Mucosa of gallbladder (tissue), 1 donor: ENCODE results near the gene APOA4. TPM values are rescaled to one million over a fixed set of nuclear protein-coding genes. Genes with fewer than 3 reads are reported as not detected.
"Not testable (repeated sequence)": the region's sequence is repeated elsewhere in the genome, so short reads cannot be mapped to it uniquely, and the experiment has no call there.

ENCODE experiments used
- DNase-seq: peaks from one replicate; pipeline ENCODE4 v3.0.0-alpha.2; 2020; ENCODE audit warnings: low spot score
- total RNA-seq: library from RNA; stranded (reverse); gene quantifications from one replicate; pipeline ENCODE4 v1.2.1, GENCODE V29; 2021
- donor health status: DM: no; HTN: no; CAD: no.

APOA4 gene
- total RNA-seq, 1 donor from 2014 or later = not detected

DNA sequence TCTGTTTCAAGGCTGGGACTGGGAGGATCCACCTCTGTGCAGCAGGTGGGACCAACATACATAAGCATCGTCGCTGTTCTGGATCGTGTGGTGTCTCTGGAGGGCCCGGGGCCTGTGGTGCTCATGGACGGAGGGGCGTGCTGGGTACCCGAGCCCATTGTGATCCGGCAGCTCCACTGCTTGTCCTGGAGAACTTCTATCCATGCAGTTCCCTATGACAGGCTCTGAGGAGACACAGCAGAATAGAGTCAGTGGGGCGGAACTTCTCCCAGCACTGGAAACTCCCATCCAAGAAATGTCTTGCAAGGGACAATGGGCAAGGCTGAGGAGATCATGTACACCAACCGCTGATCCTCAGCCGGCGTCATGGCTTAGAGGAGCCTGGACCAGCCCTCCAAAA, 26.0 kb upstream of the APOA4 start:
- no peak for DNase-seq

DNA sequence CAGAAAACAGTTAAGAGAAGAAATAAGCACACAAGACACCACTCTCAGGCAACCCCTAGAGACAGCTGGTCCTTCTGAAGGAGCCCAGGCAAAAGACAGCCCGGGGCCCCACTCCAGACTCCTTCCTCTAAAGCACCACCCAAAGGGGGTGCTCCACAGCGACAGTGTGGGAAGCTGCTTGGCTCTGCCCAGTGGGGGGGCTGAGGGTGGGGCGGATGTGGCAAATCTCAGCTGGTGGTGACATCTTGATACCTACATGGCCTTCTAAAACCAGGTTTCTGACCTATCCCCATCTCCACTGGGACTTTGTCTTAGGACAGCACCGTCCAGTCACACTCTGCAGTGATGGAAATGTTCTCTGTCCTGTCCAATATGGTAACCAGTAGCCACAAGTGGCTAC, 24.5 kb upstream of the APOA4 start:
- no peak for DNase-seq

DNA sequence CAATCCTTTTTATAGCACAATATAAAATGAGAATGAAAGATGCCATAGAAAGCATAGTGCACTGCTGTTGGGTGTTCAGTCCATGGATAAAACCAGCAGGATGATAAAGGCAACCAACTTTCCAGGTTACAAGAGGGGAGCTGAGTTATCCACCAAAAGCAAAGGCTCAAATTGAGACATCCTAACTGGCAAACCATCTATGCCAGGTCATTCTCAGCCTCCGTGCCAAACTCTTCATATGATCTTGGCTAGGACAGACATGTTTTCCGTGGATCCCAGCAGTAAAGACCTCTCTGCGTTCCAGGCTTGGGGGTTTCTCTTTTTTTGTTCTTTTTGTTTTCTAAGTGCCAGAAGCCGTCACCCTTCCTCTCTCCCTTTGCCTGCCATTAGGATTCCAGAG, 21.6 kb upstream of the APOA4 start:
- DNase-seq = no peak

DNA sequence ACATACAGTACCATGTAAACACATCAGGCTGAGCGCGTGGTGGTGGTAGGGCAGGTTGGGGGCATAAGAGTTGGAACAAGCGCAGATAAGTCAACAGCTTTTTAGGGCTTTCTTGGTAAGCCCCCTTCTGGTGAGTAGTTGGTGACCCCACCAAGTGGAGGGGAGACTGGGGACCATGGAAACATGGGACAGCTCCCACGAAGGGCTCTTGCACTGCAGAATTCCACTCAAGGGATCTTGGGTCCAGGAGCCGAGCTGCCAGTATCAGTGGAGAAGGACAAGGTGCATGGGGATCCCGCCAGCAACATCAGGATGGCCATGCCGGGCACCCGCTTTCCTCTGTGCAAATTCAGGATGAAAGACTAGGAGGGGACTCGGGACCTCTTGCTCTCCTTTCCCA, 20.6 kb upstream of the APOA4 start:
- DNase-seq = no peak

DNA sequence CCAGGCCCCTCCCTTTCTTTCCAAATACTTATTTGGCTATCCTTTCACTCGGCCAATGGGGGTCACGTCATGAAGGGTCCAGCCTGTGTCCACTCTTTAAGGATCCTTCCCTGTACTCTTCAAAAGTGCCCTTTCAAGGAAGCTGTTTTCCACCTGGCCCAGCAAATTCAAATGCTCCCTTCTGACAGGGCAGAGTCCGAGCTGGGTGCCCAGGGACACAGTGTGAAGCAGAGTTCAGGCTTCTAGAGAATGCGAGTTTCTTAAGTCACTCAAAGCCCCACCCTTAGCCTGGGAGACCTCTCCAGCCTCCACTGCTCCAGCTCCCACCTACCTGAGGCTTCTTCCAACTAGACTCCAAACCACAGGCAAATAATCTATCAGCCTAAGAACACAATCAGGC, 19.8 kb upstream of the APOA4 start:
- DNase-seq = peak; percentile 77

DNA sequence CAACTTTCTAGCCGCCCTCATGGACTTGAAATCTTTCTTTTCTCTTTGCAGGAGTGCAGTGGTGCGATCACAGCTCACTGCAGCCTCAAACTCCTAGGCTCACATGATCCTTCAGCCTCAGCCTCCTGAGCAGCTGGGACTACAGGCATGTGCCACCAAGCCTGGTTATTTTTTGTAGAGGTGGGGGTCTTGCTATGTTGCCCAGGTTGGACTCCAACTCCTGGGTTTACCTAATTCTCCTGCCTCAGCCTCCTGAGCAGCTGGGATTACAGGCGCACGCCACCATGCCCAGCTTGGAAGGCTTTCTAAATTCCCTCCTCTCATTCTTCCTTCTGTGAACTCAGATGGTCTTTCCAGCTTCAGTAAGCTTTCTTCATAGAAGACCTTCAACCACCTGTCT, 19.0 kb upstream of the APOA4 start:
- no peak for DNase-seq

DNA sequence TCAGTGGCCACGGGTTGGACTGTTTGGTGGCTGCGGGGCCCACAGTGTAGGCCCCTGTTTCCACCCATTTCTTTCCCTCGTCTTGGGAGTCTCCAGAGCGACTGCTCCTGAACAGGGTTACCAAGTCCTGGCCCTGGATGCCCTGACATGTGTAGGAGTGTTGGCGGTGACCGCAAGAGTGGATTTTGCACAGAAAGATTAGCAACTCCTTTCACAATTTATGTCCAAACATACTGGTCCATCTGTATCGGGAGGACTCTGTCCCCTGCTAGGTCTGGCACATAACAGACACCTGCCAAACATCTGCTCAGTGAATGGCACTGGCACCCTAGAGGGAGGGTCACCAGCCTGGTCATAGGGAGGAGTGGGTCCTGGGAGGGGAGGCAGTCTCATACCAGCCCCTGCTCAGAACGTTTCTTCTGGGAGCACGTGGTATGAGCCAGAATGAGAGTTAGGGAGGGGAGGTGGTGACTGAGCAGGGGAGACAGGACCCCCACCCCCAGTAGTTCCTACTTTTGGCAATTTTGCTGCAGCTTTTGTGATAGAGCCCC, 17.7 kb upstream of the APOA4 start:
- DNase-seq = no peak

DNA sequence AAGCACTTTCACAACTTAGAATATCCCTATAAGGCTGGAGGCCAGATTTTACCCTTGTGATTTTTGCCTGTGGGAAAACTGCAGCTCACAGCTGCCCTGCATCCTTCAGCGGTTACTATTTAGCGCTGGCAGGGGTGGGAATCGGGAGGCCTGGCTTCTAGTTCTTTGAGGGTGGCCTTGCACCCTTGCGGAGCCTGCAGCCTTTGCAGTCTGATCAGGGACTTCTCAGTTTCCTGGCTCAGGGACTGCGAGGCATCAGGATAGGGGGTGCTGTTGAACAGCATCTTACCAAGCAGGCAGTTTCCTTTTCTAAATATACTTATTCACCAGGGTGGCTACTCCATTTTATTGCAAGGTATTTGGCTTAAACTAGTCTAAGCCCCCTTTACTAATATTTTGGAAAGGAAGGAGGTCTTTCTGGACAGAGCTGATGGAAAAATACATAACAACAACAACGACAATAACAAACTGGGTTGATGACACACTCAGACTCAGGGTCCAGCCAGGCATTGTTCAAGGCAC, 17.2 kb upstream of the APOA4 start:
- no peak for DNase-seq

DNA sequence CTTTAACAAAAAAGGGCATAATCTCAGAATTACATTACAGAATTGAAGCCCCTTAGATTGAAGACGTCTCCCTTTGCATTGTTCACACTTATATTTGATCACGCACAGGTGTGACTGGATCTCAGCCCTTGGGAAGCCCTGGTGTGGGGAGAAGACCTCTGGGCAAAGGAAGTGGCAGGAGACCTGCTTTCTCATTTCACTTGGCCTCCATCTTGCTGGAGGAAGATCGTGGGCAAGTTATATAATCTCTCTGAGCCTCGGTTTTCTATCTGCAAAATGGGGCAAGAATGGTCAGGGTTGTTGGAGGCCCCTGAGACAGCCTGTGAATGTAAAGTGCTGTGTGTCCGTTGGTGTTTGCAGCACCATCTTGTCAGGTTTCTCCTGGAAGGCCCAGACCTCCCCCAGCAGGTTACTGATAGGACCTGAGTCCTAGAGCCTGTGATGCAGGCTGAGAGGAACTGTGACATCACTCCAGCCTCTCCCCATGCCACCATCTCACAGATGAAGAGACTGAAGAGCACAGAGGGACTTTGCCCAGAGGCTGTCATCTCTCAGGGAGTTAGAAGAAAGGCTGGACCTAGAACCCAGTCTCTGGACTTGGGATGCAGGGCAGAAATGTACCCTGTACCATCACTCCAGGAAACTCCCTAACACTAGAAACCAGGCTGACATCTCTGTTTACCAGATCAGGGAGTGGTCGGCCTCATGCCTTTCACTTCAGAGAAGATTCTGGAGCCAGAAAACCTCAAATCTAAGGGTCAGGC, 15.4 kb upstream of the APOA4 start:
- no peak for DNase-seq

DNA sequence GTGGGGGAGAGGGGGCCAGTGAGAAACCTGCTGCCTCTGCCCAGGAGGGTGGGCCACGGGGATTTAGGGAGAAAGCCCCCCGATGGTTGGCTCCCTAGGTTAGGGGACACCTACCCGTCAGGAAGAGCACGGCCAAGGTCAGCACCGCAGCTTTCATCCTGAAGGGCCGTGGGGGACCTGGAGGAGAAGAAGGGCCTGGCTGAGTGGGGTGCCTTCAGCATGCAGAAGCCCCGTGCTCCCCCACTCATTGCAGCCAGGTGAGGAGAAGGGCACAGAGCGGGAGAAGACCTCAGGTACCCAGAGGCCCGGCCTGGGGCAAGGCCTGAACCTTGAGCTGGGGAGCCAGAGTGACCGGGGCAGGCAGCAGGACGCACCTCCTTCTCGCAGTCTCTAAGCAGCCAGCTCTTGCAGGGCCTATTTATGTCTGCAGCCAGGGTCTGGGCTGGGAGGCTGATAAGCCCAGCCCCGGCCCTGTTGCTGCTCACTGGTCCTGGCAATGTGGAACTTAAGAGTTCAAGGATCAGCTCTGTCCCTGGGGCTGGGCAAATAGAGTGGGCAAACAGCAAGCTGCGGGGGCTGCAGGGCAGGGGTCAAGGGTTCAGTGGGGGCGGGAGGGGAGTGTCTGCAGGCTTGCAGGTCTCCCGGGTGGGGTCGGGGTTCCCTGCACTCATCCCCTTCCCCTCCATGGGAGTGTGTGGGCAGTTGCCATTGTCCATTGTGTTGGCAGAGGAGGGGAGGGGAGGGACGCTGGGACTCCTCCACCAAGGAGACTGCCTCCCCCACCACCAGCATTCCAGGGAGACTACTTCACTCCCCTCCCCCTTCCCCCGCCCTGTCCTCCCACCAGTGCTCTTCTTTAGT, 14.4 kb upstream of the APOA4 start, which contains the start of gene APOA1:
APOA1 (minus strand) TSS at position 392 of the 861 bp plus-strand sequence; CDS start at position 157, 235 bp downstream.
- no peak for DNase-seq

DNA sequence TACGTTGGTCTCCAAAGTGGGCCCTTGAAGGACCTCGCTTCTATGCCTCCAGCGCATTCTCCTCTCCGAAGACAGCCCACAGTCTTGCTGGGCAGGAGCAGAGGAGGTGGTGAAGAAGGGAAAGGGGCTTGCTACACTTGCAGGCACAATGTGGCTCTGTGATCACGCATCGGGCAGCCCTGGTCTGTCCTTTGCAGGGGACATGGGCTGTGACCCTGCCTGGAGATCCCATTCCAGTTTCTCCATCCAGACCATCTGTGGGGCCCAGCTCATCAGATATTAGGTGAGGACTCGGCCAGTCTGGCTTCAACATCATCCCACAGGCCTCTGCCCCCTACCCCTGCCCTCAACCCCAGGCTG, 13.5 kb upstream of the APOA4 start:
- DNase-seq = no peak

DNA sequence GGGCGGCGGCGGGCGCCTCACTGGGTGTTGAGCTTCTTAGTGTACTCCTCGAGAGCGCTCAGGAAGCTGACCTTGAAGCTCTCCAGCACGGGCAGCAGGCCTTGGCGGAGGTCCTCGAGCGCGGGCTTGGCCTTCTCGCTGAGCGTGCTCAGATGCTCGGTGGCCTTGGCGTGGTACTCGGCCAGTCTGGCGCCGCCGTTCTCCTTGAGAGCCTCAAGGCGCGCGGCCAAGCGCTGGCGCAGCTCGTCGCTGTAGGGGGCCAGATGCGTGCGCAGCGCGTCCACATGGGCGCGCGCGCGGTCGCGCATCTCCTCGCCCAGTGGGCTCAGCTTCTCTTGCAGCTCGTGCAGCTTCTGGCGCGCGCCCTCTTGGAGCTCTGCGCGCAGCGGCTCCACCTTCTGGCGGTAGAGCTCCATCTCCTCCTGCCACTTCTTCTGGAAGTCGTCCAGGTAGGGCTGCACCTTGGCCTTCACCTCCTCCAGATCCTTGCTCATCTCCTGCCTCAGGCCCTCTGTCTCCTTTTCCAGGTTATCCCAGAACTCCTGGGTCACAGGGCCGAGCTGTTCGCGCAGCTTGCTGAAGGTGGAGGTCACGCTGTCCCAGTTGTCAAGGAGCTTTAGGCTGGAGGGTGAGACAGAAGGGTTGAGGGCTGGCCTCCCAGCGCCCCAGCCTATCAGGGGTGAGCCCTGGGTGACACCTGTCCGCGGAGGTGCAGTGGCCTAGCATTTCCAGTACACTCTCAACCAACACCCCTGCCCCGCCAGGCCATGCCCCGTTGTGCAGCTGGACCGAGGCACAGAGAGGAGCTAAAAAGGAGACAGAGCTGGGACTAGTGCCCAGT, 12.9 kb upstream of the APOA4 start:
- peak; percentile 94 for DNase-seq

DNA sequence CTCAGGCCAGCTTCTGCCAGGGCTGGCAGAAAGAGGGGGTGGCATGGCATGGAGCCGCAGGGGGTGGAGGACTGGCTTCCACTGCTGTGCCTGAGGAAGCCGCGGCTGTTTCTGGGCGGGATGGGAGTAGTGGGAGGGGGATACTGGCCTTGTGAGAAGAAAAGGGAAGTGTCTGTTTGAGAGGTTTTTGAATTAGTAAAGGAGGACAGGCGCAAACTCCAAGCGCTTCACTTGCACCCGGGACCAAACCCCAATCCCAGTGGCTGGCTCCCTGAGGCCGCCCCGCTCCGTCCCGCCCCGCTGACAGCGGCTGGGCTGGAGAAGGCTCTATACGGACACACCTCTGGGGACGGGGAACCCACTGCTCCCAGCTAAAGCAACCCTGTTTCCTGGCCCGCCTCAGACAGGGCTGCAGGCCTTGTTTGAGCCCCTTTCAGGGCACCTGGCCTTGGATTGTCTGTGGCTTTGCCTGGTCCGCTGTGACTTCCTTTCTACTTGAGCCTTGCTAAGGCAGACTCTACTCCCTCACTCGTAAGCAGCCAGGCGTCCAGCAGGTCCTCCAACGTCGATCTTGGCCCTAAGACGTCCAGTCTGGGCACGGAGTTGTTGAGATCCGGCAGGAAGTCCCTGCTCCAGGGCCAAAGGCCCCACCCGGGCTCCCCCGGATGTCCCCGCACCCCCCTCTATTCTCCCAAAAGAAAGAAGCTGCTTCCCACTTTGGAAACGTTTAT, 12.1 kb upstream of the APOA4 start:
- no peak for DNase-seq

DNA sequence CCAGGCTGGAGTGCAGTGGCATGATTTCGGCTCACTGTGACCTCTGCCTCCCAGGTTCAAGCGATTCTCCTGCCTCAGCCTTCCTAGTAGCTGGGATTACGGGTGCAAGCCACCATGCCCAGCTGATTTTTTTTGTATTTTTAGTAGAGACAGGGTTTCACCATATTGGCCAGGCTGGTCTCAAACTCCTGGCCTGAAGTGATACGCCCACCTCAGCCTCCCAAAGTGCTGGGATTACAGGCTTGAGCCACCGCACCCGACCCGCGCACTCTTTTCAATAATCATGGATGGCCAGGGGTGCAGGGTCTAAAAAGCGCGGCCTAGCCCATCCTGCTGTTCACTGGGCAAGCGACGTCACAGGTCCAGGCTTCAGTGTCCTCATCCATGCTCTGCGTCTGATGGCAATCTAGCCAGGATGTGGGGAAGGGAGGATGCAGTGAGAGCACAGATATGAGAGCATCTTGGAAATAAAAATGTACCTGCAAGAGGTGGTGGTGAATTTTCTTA, 11.5 kb upstream of the APOA4 start:
- DNase-seq = not testable (repeated sequence)

DNA sequence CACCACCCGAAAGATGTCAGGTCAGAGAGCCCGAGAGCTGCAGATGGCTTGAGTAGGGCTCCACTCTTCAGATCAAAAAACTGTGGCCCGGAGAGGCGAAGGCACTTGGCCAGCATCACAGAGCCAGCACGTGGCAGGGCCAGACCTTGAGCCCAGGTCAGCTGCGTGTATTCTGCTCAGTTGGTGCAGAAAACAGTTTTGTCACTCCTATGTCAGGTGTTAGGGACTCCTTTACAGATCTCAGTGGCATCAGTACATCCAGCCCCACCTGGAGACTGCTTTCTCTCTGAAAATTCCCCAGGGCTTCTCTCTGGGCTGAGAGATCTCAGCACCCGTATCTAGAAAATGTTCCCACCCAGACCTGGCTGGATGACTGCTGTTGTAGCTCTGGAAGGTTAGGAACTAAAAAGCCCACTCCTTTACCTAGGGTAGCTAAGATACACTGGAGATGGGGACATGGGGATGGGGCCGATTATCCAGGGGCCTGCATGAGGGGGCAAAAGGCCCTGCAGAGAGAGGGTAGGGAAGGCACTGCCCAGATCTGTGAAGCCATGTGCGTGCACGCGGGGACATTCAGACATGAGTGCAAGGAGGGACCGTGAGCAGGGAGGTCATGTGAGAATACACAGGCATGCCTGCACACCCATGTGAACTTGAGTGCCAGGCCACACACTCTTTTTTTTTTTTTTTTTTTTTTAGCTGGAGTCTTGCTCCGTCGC, 10.9 kb upstream of the APOA4 start:
- DNase-seq = no peak

DNA sequence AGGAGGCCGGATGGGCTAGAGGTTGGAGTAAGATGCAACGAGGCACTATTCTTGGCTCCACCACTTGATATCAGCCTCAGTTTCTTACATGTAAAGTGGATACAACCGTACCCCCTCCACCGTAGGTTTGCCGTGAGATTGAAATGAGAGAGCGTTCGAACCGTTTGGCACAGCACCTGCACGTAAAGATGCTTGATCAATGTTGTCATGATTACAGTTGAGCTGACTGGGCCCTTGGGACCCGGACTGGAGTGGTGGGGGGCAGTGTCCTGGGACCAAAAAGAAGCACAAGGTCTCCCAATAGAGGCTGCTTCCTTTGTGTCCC, 10.3 kb upstream of the APOA4 start:
- DNase-seq = no peak

DNA sequence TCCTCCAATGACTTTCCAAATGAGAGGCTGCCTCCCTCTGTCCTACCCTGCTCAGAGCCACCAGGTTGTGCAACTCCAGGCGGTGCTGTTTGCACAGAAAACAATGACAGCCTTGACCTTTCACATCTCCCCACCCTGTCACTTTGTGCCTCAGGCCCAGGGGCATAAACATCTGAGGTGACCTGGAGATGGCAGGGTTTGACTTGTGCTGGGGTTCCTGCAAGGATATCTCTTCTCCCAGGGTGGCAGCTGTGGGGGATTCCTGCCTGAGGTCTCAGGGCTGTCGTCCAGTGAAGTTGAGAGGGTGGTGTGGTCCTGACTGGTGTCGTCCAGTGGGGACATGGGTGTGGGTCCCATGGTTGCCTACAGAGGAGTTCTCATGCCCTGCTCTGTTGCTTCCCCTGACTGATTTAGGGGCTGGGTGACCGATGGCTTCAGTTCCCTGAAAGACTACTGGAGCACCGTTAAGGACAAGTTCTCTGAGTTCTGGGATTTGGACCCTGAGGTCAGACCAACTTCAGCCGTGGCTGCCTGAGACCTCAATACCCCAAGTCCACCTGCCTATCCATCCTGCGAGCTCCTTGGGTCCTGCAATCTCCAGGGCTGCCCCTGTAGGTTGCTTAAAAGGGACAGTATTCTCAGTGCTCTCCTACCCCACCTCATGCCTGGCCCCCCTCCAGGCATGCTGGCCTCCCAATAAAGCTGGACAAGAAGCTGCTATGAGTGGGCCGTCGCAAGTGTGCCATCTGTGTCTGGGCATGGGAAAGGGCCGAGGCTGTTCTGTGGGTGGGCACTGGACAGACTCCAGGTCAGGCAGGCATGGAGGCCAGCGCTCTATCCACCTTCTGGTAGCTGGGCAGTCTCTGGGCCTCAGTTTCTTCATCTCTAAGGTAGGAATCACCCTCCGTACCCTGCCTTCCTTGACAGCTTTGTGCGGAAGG, 9.5 kb upstream of the APOA4 start:
- peak; percentile 35 for DNase-seq

DNA sequence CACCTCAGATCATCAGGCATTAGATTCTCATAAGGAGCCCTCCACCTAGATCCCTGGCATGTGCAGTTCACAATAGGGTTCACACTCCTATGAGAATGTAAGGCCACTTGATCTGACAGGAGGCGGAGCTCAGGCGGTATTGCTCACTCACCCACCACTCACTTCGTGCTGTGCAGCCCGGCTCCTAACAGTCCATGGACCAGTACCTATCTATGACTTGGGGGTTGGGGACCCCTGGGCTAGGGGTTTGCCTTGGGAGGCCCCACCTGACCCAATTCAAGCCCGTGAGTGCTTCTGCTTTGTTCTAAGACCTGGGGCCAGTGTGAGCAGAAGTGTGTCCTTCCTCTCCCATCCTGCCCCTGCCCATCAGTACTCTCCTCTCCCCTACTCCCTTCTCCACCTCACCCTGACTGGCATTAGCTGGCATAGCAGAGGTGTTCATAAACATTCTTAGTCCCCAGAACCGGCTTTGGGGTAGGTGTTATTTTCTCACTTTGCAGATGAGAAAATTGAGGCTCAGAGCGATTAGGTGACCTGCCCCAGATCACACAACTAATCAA, 8.8 kb upstream of the APOA4 start:
- DNase-seq = no peak
